ENCODE measurements around the gene IQSEC1.
"Not testable (repeated sequence)": the region's sequence is repeated elsewhere in the genome, so short reads cannot be mapped to it uniquely, and the experiment has no call there.

The IQSEC1 gene

GRCh38 chr3:12878141-12878574 lies 195.1 kb downstream of the IQSEC1 start:
- no peak for DNase-seq (ENCODE audit: low read depth in 2 of 2)

- DNase-seq (ENCODE audit: low read depth in 2 of 2) = no peak
Measured at GRCh38 chr3:12877040-12877439, 196.2 kb downstream of the IQSEC1 start.

GRCh38 chr3:12875857-12876836 lies 197.1 kb downstream of the IQSEC1 start:
- DNase-seq (ENCODE audit: low read depth in 2 of 2) = no peak

- no peak for DNase-seq (ENCODE audit: low read depth in 2 of 2)
Measured at GRCh38 chr3:12871404-12871983, 201.7 kb downstream of the IQSEC1 start.

- no peak for DNase-seq (ENCODE audit: low read depth in 2 of 2)
Measured at GRCh38 chr3:12870942-12871341, 202.3 kb downstream of the IQSEC1 start.

GRCh38 chr3:12869035-12869621 lies 204.1 kb downstream of the IQSEC1 start:
- DNase-seq (ENCODE audit: low read depth in 2 of 2) = peak; percentile 23 to 51

GRCh38 chr3:12868039-12869034 lies 204.9 kb downstream of the IQSEC1 start:
- peak; percentile 38 to 52 for DNase-seq (ENCODE audit: low read depth in 2 of 2)

- DNase-seq (ENCODE audit: low read depth in 2 of 2) = no peak
Measured at GRCh38 chr3:12866836-12867235, 206.4 kb downstream of the IQSEC1 start.

- no peak for DNase-seq (ENCODE audit: low read depth in 2 of 2)
Measured at GRCh38 chr3:12865271-12865670, 208.0 kb downstream of the IQSEC1 start.

GRCh38 chr3:12862387-12862786 lies 210.8 kb downstream of the IQSEC1 start:
- no peak for DNase-seq (ENCODE audit: low read depth in 2 of 2)

- DNase-seq (ENCODE audit: low read depth in 2 of 2) = no peak
Measured at GRCh38 chr3:12861611-12862010, 211.6 kb downstream of the IQSEC1 start.

- no peak for DNase-seq (ENCODE audit: low read depth in 2 of 2)
Measured at GRCh38 chr3:12859840-12860239, 213.4 kb downstream of the IQSEC1 start.

GRCh38 chr3:12856626-12857025 lies 216.6 kb downstream of the IQSEC1 start:
- no peak for DNase-seq (ENCODE audit: low read depth in 2 of 2)

- no peak for DNase-seq (ENCODE audit: low read depth in 2 of 2)
Measured at GRCh38 chr3:12854565-12854964, 218.7 kb downstream of the IQSEC1 start.

GRCh38 chr3:12853847-12854246 lies 219.4 kb downstream of the IQSEC1 start:
- not testable (repeated sequence) for DNase-seq (ENCODE audit: low read depth in 2 of 2)

GRCh38 chr3:12852201-12852600 lies 221.0 kb downstream of the IQSEC1 start:
- no peak for DNase-seq (ENCODE audit: low read depth in 2 of 2)
